ENCODE measurements around the gene PRKCE.
"Not testable (repeated sequence)": the region's sequence is repeated elsewhere in the genome, so short reads cannot be mapped to it uniquely, and the experiment has no call there.

The PRKCE gene

DNA sequence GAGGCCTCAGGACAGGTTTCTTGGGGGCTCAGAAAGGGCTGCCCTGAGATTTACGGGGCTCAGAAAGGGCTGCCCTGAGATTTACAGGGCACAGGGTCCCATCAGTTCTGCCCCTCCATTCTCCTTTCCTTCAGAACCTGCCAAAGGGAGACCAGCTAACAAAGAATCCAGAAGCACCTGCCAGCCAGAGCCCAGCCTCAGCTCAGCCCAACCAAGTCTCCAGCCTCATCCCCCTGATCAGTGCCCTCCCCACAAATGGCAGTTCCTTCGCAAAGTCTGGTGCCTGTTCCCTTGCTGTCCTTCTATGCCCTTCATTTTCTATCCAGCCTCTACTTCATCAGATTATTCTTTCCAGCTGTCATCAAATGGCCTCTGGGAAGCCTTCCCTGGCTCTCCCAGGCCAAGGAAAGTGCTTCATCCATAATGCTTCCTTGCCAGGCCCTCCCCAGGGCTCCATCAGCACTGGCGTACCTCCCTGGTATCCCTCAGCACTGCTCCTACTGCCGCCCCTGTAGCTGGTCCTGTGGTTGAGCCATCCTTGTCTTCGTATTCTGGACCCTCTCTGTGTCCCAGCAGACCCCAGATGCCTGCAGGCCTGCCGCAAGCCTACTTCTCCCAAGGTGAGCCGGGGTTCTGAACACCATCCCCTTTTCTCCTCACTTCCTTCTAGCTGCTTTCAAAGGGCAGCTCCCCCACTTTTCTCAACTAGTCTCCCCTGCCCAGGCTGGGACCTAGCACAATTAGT is 549.6 kb downstream of the PRKCE start:
- no peak for DNase-seq (ENCODE audit: low read depth in 1 of 2, low spot score in 1 of 2)

GRCh38 chr2:46202453-46202852 is 551.0 kb downstream of the PRKCE start:
- no peak for DNase-seq (ENCODE audit: low read depth in 1 of 2, low spot score in 1 of 2)

- no peak for DNase-seq (ENCODE audit: low read depth in 1 of 2, low spot score in 1 of 2)
These were observed 551.5 kb downstream of the PRKCE start for GRCh38 chr2:46202987-46203386.

DNA sequence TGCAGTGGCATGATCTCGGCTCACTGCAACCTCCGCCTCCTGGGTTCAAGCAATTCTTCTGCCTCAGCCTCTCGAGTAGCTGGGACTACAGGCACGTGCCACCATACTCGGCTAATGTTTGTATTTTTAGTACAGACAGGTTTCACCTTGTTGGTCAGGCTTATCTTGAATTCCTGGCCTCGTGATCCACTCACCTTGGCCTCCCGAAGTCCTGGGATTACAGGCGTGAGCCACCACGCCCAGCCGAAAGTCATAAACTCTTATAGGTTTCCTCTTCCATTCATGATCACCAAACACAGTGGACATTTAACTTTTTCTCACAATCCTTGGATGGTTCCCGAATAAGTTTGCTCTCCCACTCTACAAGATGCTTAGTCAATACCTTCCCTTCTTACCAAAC is 552.2 kb downstream of the PRKCE start:
- not testable (repeated sequence) for DNase-seq (ENCODE audit: low read depth in 1 of 2, low spot score in 1 of 2)

GRCh38 chr2:46207591-46207990 is 556.1 kb downstream of the PRKCE start:
- no peak for DNase-seq (ENCODE audit: low read depth in 1 of 2, low spot score in 1 of 2)

DNA sequence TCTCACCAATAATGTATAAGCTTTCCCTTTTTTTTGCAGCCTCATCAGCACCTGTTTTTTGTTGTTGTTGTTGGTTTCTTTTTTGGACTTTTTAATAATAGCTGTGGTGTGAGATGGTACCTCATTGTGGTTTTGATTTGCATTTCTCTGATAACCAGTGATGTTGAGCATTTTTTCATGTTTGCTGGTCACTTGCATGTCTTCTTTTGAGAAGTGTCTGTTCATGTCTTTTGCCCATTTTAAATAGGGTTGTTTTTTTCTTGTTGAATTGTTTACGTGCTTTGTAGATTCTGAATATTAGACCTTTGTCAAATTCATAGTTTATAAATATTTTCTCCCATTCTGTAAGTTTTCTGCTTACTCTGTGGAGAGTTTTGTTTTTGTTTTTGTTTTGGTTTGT is 557.3 kb downstream of the PRKCE start:
- no peak for DNase-seq (ENCODE audit: low read depth in 1 of 2, low spot score in 1 of 2)

- DNase-seq (ENCODE audit: low read depth in 1 of 2, low spot score in 1 of 2): no peak
These were observed 558.6 kb downstream of the PRKCE start for GRCh38 chr2:46210063-46210462.

DNA sequence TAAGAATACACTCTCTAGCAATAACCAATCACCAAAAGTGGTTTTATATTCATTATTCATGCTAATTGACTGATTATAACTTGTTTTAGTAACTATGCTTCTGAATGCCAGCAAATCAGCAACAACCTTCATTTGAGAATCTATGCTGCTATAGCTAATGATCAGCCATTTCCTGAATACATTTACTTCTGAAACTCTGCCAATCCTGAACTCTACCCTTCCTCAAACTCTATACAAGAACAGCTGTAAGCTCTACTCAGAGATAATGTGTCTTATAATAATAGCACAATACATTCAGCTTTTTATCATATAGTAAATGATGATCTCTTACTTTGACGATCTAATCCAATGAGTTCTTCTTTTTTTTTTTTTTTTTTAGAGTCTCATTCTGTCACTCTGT is 560.0 kb downstream of the PRKCE start:
- no peak for DNase-seq (ENCODE audit: low read depth in 1 of 2, low spot score in 1 of 2)

- DNase-seq (ENCODE audit: low read depth in 1 of 2, low spot score in 1 of 2): no peak
These were observed 562.4 kb downstream of the PRKCE start for GRCh38 chr2:46213906-46214305.

DNA sequence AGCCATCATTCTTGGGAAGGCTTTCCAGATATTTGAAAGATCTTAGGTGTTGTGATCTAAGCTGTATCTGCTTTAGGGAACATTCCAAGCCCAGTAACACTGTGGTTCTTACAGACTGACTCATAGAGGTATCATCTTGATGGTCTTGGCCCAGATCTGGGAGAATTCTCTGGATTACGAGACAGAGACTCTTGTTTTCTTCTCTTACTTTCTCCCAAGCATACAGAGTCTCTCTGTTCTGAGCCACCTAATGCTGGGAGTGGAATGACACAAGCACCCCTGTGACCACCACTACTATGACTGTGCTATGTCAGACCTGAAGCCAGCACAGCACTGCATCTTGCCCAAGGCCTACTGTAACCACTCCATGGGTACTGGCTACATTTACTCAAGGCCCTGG is 564.7 kb downstream of the PRKCE start:
- DNase-seq (ENCODE audit: low read depth in 1 of 2, low spot score in 1 of 2): no peak

- not testable (repeated sequence) for DNase-seq (ENCODE audit: low read depth in 1 of 2, low spot score in 1 of 2)
These were observed 572.0 kb downstream of the PRKCE start for GRCh38 chr2:46223514-46223913.

GRCh38 chr2:46225150-46225625 is 573.7 kb downstream of the PRKCE start:
- no peak for DNase-seq (ENCODE audit: low read depth in 1 of 2, low spot score in 1 of 2)

DNA sequence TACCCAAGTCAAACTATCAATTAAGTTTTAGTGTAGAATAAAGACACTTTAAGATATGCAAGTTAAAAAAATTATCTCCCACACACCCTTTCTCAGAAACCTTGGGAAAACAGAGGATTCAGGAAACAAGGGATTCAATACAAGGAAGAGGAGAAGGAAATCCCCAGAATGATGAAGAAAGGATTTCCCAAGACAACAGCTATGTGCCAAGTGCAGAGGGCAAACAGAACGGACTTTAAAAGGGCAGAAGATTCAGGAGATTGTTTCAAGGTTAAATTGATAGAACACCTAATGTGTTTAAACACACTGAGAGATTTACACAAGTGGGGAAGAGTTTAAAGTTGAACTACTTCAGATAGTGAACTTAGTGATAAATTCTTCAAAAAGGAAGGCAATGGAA is 574.3 kb downstream of the PRKCE start:
- no peak for DNase-seq (ENCODE audit: low read depth in 1 of 2, low spot score in 1 of 2)

DNA sequence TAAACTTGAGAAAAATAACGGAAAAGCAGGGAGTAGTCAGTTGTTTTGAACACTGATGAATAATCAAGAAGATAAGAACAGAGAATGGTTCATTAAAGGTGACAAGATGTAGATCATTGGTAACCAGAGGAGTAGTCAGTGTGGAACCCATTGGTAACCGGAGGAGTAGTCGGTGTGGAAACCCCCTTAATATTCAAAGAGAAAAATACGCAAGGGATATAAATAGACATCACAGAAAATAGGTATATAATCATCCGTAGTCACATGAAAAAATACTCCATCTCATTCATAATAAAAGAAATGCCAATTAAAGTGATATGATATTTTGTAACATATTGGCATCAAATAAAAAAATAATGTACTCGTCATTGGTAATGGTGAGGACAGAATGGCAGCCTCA is 575.1 kb downstream of the PRKCE start:
- DNase-seq (ENCODE audit: low read depth in 1 of 2, low spot score in 1 of 2): no peak

DNA sequence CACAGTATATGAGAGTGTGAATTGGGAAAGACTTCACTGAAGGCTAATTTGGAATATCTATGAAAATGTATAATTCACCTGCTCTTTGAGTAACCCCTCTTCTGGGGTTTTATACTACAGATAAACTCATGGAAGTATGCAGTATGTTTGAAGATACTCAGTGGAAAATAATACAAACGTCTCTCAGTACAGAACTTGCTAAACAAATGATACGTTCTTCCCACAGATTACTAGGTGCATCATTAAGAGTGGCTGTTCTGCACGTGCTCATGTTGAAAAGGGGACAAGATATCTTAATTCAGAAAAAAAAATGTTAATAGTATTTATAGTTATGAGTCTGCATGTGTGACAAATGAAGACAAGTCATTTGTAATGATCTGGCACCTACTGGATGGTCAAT is 575.5 kb downstream of the PRKCE start:
- DNase-seq (ENCODE audit: low read depth in 1 of 2, low spot score in 1 of 2): no peak

GRCh38 chr2:46227674-46228289 is 576.3 kb downstream of the PRKCE start:
- DNase-seq (ENCODE audit: low read depth in 1 of 2, low spot score in 1 of 2): no peak

GRCh38 chr2:46229134-46230063 is 577.9 kb downstream of the PRKCE start:
- DNase-seq (ENCODE audit: low read depth in 1 of 2, low spot score in 1 of 2): no peak

DNA sequence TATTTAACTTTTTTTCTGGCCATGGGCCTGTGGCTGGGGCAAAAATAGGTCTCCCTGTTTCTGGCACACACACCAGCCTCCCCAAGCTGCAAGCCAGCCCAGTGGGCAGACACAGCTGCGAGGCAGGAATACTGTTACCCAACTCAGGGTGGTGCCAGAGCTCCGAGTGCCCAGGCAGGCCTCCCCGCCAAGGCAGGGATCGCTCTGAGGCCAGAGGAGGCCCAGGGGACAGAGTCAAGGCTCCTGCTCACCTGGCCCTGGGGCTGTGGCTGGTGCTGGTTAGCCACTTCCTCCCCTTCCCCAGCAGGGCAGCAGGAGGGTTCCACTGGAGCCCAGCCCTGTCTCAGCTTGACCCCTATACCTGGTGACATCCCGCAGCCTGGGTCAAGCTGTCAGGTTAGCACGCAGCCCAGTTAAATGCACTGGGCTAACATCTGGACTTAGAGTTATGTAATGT is 578.7 kb downstream of the PRKCE start:
- DNase-seq (ENCODE audit: low read depth in 1 of 2, low spot score in 1 of 2): no peak

- no peak for DNase-seq (ENCODE audit: low read depth in 1 of 2, low spot score in 1 of 2)
These were observed 579.4 kb downstream of the PRKCE start for GRCh38 chr2:46230677-46231425.

GRCh38 chr2:46231721-46232120 is 580.2 kb downstream of the PRKCE start:
- no peak for DNase-seq (ENCODE audit: low read depth in 1 of 2, low spot score in 1 of 2)

GRCh38 chr2:46232860-46233259 is 581.4 kb downstream of the PRKCE start:
- no peak for DNase-seq (ENCODE audit: low read depth in 1 of 2, low spot score in 1 of 2)

All from activated T-helper 1 cell treated with anti-CD3 and anti-CD28 coated beads, Interleukin-2, amount 50 U/mL, for 16 hours (primary cell).